Measurements from ENCODE around the gene ARHGEF4.

DNA sequence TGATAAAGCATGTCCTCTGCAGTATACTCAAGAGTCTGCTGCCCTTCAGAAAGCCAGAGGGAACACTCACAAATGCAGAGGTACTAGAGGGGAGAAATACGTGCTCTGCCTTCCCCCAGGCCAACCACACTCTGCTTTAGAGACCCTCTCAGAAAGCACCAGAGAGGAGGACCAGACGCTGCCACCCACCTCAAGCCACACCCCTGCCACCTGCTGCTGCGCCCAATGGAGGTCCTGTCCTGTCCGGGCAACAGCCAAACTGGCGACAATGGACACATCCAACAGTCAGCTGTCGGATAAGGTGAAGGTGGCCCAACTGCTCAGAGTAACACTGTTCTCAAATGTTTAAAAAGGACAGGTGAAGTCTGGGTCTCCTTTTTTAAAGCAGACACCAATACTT lies 211.9 kb downstream of the ARHGEF4 start:
- TF ChIP-seq CTCF (IDR thresholded peaks at IDR 0.05 in 2 of 3, conservative IDR thresholded peaks at IDR 0.05 in 1 of 3; ENCODE audit: control insufficient read depth in 2 of 3, extremely low read depth in 1 of 3, insufficient read depth in 1 of 3, low read depth in 3 of 3, low read length in 3 of 3) (no peak), PAX5 (IDR thresholded peaks at IDR 0.05; ENCODE audit: borderline replicate concordance, low read depth, low read length) (no peak), POLR2AphosphoS5 (IDR thresholded peaks at IDR 0.05; ENCODE audit: low read length) (no peak), ESRRA (IDR thresholded peaks at IDR 0.05; ENCODE audit: low read length) (no peak), ZNF274 (IDR thresholded peaks at IDR 0.05; ENCODE audit: insufficient read depth, insufficient read length) (no peak), CREB1 (IDR thresholded peaks at IDR 0.05; ENCODE audit: low read depth) (no peak)
- TF ChIP-seq, protein P1, sequence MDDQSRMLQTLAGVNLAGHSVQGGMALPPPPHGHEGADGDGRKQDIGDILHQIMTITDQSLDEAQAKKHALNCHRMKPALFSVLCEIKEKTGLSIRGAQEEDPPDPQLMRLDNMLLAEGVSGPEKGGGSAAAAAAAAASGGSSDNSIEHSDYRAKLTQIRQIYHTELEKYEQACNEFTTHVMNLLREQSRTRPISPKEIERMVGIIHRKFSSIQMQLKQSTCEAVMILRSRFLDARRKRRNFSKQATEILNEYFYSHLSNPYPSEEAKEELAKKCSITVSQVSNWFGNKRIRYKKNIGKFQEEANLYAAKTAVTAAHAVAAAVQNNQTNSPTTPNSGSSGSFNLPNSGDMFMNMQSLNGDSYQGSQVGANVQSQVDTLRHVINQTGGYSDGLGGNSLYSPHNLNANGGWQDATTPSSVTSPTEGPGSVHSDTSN (IDR thresholded peaks at IDR 0.05; ENCODE audit: insufficient replicate concordance, low read depth, low read length) = no peak
